Pulmonary artery endothelial cell (primary cell): ENCODE results near the gene ANKRD55. TPM values are rescaled to one million over a fixed set of nuclear protein-coding genes. Genes with fewer than 3 reads are reported as not detected.
A peak's percentile ranks its signal among the peaks of the same experiment; 100 is the strongest.
"Not testable (repeated sequence)": the region's sequence is repeated elsewhere in the genome, so short reads cannot be mapped to it uniquely, and the experiment has no call there.

Source experiments
- DNase-seq: peaks from one replicate; pipeline ENCODE4 v3.0.0-alpha.2; 2011; ENCODE audit warnings: low read depth, low spot score
- total RNA-seq: library from RNA; depleted of rRNA; stranded (reverse); fragments of >200 nt; gene quantifications from 2 replicates; pipeline ENCODE4 v1.2.3, GENCODE V29; 2014

The ANKRD55 gene
- total RNA-seq, 1 donor from 2014 or later, result 0.33 TPM

- DNase-seq, result no peak
Measured at GRCh38 chr5:56170557-56170956, 62.6 kb downstream of the ANKRD55 start.

- DNase-seq, result no peak
Measured at GRCh38 chr5:56169949-56170348, 63.2 kb downstream of the ANKRD55 start.

GRCh38 chr5:56169281-56169680, 63.8 kb downstream of the ANKRD55 start:
- DNase-seq, result peak; percentile 86

GRCh38 chr5:56168066-56168478, 65.1 kb downstream of the ANKRD55 start:
- no peak for DNase-seq

- no peak for DNase-seq
Measured at GRCh38 chr5:56167519-56167918, 65.6 kb downstream of the ANKRD55 start.

GRCh38 chr5:56166671-56167385, 66.3 kb downstream of the ANKRD55 start:
- no peak for DNase-seq

- peak; percentile 46 for DNase-seq
Measured at GRCh38 chr5:56164376-56164775, 68.8 kb downstream of the ANKRD55 start.

GRCh38 chr5:56161927-56162326, 71.2 kb downstream of the ANKRD55 start:
- no peak for DNase-seq

GRCh38 chr5:56161439-56161823, 71.7 kb downstream of the ANKRD55 start:
- no peak for DNase-seq

GRCh38 chr5:56160723-56161438, 72.2 kb downstream of the ANKRD55 start:
- DNase-seq, result no peak

- no peak for DNase-seq
Measured at GRCh38 chr5:56159521-56159947, 73.6 kb downstream of the ANKRD55 start.

- no peak for DNase-seq
Measured at GRCh38 chr5:56158331-56158960, 74.7 kb downstream of the ANKRD55 start.

GRCh38 chr5:56157191-56157621, 75.9 kb downstream of the ANKRD55 start:
- DNase-seq, result not testable (repeated sequence)

- DNase-seq, result not testable (repeated sequence)
Measured at GRCh38 chr5:56156585-56157190, 76.4 kb downstream of the ANKRD55 start.

GRCh38 chr5:56155992-56156584, 77.0 kb downstream of the ANKRD55 start:
- no peak for DNase-seq

GRCh38 chr5:56154732-56155484, 78.2 kb downstream of the ANKRD55 start:
- DNase-seq, result no peak

- no peak for DNase-seq
Measured at GRCh38 chr5:56152437-56152836, 80.7 kb downstream of the ANKRD55 start.

GRCh38 chr5:56150756-56151155, 82.4 kb downstream of the ANKRD55 start:
- DNase-seq, result not testable (repeated sequence)

GRCh38 chr5:56148453-56148971, 84.6 kb downstream of the ANKRD55 start:
- DNase-seq, result no peak

- no peak for DNase-seq
Measured at GRCh38 chr5:56147659-56148230, 85.4 kb downstream of the ANKRD55 start.
